Measurements from ENCODE around the gene DEK.
"Not testable (repeated sequence)": the region's sequence is repeated elsewhere in the genome, so short reads cannot be mapped to it uniquely, and the experiment has no call there.

Gene DEK, protein sequence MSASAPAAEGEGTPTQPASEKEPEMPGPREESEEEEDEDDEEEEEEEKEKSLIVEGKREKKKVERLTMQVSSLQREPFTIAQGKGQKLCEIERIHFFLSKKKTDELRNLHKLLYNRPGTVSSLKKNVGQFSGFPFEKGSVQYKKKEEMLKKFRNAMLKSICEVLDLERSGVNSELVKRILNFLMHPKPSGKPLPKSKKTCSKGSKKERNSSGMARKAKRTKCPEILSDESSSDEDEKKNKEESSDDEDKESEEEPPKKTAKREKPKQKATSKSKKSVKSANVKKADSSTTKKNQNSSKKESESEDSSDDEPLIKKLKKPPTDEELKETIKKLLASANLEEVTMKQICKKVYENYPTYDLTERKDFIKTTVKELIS

DNA sequence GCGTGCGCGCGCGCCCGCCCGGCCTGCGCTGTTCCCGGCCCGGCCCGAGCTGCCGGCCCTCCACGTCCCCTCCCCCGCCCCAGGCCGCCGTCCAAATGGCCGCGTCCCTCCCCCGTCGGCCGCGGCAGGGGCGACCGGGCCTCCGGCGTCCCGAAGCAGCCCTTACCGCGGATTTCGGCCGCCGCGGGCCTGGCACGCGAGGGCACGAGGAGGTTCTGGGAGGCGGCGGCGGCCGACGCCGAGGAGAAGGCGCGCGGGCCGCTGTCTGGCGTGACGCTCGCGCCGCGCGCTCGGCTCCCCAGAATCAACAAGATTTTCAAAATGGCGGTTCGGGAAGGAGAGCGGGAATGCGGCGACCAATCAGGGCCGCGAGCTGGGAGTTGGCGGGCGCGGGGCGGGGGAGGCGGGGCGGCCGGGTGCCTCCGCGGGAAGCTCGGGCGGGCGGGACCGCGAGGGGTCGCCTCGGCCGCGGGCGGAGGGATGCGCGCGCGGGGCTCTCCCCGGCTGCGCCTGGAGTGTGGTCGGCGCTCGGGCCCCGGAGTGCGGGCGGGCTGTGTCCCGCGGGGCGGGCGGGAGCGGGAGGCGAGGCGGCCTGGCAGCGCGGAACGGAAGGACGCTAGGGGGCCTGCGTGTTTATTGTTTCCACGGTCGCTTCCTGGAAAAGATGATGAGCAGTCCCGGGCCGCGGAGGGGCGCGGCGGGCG, at the start of gene DEK:
TSS of gene DEK (minus strand) at position 312 of the 704 bp plus-strand sequence. CDS start 543 bp downstream, outside the sequence.
- DNase-seq = peak; percentile 74

DNA sequence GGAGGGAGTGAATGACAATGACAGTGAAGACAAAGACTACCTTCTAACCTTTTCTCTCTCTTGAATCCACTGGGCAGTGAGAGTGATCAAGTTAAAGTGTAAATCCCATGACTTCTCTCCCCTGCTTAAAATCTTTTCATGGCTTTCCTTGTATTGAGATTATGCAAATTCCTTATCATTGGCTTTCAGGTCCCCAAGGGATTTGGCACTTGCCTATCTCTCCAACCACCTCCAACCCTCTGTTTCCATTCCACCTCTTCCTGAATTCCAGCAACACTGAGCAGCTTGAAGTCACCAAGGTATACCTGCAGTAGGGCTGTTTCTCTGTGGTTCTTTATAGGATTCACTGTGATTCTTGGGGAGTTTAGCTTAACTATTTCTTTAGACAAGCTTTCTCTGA, 48.0 kb upstream of the DEK start:
- DNase-seq = no peak

DNA sequence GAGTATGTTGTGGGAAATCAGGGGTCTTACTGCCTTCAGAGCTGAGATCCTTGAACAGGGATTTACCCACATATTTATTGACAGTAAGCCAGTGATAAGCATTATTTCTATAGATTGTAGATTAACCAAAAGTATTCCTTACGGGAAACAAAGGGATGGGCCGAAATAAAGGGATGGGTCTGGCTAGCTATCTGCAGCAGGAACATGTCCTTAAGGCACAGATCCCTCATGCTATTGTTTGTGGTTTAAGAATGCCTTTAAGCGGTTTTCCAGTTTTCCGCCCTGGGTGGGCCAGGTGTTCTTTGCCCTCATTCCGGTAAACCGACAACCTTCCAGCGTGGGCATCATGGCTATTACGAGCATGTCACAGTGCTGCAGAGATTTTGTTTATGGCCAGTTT, 45.7 kb upstream of the DEK start:
- DNase-seq = not testable (repeated sequence)

DNA sequence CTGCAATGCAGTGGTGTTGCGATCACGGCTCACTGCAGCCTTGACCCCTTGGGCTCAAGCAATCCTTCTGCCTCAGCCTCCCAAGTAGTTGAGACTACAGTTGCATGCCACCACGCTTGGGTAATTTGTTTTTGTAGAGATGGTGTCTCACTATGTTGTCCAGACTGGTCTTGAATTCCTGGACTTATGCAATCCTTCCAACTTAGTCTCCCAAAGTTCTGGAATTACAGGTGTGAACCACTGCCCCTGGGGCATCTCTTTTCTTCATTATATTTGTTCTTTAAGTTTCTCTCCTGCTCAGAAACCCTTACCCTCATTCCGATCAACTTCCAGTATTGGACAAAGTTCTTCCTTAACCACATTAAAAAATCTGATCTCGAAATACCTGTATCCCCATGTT, 44.7 kb upstream of the DEK start:
- no peak for DNase-seq

DNA sequence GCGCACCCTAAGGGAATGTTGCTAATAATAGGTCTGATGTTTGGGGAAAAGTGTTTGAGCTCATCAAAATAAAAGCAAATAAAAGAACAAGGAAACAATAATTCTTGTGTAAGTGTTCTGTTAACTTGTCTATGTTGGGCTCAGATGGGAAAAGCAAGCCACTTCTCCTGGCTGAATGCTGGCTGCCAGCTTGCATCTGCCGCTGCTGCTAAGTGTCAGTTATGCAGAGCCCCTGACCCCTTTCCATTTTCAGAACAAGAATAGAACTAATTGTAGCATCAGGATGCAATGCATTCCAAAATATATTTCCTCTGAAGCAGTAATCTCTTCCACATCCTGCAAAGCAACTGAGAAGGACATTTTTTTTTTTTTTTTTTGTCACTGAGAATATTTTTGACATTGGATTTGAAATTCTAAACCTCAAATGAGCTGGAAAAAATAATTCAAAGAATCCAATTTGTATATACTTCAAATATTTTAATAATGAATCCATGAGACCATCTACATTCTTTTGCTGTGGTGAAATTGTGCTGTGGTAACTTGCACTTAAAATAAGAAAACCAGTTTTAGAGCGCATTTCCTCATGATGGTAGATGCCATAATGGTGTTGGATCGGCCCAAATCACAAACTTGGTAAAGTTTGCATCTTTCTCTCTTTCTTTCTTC, 43.9 kb upstream of the DEK start:
- DNase-seq = no peak

DNA sequence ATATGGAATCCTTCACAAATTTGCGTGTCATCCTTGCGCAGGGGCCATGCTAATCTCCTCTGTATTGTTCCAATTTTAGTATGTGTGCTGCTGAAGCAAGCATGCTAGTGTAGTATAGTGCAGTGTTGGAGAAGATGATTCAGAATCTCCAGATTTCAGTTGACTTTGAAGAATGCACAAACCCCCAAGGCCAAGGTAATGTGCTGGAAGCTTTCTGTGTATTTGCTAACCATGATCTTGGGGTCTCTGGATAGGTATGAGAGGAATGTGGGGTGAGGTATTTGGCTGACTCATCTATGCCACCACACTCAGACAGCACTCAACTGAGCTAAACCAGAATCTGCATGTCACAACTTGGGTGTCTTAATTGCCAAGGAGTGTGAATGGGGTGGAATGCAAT, 42.6 kb upstream of the DEK start:
- peak; percentile 52 for DNase-seq

DNA sequence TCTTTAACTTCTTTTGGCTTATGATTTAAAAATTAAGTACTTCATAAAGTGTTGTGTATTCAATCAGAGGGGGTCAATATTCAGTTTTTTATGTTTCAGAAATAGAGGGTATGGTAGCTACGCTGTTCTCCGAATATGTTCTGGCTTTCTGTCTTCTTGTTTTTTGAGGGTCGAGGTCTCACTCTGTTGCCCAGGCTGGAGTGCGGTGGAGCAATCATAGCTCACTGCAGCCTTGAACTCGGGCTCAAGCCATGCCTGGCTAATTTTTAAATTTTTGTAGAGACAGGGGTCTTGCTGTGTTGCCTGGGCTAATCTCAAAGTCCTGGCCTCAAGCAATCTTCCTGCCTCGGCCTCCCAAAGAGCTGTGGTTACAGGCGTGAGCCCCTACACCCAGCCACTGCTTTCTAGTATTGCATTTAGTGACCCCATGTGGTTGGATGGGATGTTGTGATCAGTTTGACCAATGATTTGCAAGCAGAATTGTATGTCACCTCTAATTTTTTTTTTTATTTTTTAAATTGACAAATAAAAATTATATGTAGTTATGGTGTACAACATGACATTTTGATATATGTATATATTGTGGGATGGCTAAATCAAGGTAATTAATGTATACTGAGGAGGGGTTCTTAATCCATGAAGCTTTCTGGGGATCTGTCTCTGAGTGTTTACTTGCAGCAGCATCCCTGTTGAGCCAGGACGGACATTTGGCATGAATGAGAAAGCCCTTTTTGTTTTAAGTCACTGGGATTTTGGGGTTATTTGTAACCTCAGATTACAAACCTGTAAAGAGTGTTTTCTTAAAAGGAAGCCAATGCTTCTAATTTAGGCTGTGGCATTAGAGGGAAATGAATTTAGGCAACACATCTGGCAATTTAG, 38.5 kb upstream of the DEK start:
- no peak for DNase-seq

DNA sequence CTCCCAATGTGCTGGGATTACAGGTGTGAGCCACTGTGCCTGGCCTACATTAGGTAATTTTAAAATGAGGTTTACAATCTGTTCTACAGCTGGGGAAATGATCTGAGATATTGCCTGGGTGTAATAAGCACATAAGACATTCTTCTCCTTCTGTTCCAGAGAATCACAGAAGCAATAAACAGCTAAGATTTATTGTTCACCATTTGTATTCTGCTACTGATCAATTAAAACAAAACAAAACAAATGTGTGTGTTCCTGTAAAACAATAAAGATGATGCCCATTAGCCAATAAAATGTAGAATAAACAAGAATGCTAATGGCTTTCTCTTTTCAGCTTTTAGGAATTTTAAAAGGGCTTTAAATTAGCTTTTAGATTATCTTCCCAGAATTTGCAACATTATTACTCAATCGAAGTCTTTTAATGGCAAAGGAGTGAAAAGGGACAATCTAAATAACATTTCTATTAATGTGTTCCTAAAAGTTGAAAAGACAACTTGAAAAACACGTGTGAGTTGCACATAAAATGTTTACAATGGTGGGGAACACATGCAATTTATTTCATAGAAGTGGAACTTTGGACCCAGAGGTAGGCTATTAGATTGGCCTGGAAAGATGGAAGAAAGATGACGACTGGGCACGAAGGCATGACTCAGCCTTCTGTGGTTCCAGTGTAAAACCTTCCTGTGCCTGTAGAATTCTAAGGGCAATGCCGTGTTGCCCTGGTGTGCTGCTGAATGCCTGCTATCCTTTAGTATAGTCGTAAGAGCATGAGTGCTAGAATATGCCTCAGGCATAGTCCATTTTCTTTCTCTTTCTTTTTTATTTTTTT, 29.0 kb upstream of the DEK start:
- no peak for DNase-seq

DNA sequence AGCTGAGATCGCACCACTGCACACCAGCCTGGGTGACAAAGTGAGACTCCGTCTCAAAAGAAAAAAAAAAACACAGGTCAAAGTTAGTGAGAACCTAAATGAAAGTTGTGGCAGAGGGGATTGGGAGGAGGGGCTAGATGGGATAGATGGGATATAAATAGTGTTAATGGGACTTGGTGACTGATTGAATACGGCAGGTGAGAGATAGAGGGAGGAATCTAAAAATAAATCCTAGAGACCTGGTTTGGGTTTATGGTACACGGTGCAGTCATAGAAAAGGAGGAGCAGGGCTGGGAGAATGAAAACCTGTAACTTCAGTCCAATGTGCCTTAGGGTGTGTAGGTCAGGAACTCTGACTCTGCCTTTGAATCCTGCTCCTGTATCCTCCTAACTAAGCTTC, 25.0 kb upstream of the DEK start:
- no peak for DNase-seq

DNA sequence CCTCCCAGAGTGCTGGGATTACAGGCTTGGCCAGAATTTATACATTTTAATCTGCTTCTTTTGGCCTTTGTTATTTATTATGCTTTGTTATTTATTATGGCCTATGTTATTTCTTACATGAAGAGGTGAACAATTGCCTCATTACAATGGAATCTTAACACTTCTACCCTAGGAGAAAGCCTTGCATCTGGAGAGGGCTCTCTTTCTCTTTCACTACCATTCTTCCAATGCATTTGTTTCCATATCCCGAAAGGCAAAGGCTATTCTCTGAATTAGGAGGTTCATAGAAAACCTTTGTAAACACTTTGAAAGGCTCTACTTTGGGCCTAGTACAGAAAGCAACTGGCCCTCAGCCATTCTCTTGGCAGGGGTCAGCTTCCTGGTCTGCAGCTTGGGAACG, 19.9 kb upstream of the DEK start:
- no peak for DNase-seq

DNA sequence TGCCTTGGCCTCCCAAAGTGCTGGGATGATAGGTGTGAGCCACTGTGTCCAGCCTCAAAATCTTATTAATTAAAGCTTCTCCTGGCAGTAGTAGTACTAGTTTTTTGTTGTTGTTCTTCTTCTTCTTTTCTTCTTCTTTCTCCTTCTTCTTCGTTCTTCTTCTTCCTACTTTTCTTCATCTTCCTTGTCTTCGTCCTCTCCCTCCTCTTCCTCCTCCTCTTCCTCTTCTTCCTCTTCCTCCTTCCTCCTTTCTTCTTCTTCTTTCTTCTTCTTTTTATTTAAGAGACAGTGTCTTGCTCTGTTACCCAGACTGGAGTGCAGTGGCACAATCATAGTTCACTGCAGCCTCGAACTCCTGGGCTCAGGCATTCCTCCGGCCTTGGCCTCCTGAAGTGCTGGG, 17.2 kb upstream of the DEK start:
- no peak for DNase-seq

DNA sequence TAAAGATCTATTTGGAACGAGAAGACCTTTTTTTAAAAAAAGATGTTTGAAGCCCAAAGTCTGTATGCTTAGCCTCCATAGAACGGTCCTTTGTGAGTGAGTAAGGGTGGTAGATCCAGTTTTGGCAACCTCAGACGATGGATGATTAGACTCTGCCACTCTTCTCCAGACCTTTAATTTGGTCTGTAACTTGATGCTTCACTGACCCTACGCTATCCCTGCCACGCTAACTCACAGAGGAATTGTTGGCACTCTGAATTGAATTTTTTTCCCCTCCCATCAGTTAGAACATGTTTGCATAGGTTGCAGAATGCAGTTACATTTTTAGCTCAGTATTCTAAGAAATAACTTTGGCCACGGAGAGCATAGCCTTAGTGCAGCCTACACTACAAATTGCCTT, 15.8 kb upstream of the DEK start:
- peak; percentile 40 for DNase-seq

DNA sequence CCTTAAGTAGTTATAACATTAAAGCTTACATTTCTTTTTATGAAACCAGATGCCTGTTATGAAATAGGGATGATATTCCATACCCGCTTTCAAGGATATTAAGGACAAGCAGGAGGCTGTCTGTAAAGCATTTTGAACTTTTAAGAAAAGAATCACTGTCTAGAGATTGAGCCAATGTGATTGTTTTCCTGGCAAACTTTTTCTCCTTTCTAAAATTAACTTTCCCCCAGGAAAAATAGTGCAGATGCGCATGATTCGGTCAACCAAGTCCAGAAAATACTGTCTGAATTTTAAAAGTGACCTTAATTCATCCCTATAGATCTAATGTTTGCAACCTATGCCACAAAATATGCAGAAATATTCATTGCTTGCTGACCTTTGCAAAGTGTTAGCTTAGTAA, 15.1 kb upstream of the DEK start:
- DNase-seq = no peak

DNA sequence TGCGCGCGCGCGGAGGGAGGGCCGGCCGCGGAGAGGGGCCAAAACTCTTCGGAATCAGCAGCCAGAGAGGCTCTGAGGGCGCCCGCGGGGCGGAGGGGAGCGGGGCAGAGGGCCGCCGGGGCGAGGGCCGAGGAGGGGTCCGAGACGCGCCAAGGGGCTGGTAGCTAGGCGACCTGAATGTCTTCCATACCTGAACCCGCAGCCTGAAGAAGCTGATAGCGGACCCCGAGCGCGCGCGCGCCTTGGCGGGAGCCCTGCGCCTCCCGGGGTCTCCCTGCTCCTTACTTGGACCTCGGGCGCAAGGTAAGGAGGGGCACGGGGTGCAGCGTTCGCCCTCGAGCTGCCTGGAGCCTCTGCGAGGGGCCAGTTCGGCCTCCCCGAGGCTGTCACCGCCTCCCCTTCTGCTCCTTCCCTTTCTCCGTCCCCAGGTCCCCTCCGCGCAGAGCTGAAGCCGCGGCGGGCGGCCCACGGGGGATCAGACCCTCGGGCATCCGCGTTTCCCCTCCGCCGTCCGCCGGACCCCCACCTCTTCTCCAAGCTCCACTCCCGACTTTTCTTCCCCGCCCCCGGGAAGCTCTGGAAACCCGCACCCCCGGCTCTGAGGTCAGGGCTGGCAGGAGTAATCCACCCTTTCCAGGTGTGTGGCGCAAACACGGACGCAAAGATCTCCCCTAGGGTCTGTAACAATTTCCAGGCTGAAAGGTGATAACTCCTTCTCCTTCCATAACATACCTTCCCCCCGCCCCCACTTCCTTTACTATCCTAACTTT, 13.1 kb upstream of the DEK start:
- no peak for DNase-seq

DNA sequence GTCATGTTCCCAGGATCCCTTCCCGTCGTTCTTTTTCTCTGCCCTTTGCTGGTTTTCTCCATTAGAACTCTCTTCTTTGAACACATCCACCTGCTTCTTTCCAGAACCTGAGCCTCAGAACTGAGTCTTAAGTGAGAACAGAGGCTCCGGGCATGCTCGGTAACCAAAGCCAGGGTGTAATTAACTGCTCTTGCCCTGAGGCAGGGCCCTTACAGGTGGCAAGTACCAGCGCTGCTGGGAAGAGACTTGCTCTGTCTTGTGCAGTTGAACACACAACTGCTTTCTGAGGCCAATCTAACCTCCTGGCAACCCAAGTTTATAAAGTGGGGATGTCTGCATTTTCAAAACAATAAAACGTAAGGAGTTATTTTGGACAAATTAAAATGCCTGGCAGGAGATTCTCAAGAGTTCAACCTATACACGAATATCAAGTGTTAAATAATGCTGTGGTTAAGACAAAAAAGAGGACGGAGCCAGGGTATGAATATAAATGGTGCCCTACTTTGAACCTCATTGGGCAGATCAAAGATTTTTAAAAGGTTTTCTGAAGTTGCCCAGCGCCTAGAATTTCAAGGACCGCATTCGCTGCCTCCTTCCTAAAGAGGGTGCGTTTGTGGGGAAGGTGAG, 12.4 kb upstream of the DEK start:
- DNase-seq = no peak

DNA sequence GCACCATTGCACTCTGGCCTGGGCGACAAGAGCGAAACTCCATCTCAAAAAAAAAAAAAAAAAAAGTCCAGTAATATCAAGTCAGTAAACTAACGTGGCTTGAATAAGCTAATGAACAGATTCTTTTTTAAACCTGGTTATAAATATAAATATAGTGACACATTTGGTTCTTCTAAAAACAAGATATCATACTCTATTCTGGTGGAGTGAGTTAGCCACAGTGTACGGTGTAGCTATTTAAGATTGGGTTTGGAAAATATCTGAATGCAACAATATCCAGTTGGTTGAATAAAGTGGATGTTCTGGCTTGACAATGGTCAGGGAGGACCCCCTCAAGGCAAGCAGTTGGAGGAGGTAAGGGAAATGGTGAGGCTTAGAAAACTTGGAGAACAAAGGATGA, 5.9 kb upstream of the DEK start:
- DNase-seq = no peak

DNA sequence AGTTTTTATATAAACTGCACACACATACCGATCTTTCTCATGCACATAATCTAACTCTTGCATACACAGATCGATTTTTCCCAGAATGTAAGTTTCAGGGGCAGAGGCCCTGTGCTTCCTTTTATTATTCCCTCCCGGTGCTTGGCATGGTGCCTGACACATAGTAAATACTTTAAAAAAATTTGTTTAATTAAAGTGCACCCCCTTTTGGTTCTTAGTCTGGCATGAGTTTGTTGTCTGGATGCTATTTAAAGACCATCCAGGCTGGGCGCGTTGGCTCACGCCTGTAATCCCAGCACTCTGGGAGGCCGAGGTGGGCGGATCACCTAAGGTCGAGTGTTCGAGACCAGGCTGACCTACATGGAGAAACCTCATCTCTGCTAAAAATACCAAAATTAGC, 5.4 kb upstream of the DEK start:
- no peak for DNase-seq

DNA sequence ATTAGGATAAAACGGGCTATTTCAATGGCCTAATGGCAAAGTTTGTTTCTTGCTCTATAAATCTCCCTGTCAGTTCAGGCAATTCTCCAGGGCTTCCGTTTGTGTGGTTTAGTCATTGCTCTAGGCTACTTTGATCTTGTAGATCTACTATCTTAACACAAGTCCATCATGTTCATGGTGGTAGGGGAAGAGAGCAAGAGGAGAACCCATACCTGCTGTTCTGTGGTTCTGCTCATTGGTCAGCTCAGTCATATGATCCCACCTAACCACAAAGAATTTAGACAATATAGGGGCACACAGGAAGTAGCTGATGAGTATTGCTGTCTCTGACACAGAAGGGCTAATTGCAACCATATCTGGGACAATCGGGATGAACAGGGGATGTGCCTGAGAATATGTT, 4.9 kb upstream of the DEK start:
- no peak for DNase-seq

DNA sequence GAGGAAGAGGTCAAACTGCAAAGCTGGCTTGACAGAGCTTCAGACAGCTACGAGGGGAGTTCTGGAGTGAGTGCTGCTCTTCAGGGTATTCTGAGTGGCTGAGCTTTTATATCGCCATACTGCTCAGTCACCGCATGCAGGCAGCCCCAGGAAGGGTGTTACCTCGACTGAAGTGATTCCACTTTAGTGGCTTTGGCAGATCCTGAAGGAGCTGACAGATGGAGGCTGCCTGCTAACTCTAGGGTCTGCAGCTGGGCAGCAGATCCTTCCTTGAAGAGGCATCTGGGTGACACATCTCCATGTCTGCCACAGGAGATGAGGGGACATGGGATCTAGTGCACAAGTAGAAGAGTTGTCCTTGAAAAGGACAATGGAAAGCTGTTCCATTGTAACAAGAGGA, 3.7 kb upstream of the DEK start:
- DNase-seq = no peak

DNA sequence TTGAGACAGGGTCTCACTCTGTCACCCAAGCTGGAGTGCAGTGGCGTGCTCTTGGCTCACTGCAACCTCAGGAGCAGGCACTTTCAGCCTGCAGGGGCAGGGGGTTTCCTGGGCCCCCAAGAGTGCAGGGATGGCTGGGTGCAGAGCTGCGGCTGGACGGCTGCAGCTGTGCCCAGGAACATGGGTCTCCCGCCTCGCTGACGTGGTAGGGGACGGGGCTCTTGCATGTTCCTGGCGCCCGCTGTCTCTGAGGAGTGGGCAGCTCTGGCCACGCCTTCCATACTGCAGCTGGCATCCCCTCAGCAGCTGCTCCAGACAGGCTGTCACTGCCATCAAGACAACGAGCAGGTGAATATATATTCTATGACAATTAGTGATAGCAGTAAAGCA, 2.2 kb upstream of the DEK start:
- no peak for DNase-seq

All from kidney glomerular epithelial cell (primary cell).